ENCODE data around the gene C5.

GRCh38 chr9:120944948-120945347 is 105.1 kb downstream of the C5 start:
- TF ChIP-seq POLR2A (IDR thresholded peaks at IDR 0.05; ENCODE audit: low read depth, low read length) (no peak), POLR2AphosphoS5 (IDR thresholded peaks at IDR 0.05; ENCODE audit: low read depth, low read length) (no peak), TAF1 (IDR thresholded peaks at IDR 0.05; ENCODE audit: low read depth, low read length) (no peak), SPI1 (IDR thresholded peaks at IDR 0.05; ENCODE audit: low read depth, low read length) (no peak)
